ENCODE measurements around the gene DNM3.

DNA sequence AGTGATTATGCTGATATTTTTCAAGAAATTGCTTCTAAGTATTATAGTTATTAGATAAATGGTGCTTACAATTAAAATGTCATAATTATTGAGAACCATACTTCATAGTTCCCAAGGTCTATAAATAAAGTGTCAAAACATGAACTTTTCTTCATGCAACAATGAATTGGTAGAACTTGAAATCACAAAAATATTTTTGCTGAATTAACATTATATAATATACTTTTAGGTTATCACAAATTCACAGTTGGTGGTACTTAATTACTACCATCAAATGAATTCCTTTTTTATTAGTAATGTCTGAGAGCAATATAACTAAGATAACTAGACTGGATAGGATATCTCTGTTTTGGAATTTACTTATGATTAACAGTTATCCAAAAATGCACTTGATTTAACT lies 4.7 kb downstream of the DNM3 start:
- TF ChIP-seq, protein P1, sequence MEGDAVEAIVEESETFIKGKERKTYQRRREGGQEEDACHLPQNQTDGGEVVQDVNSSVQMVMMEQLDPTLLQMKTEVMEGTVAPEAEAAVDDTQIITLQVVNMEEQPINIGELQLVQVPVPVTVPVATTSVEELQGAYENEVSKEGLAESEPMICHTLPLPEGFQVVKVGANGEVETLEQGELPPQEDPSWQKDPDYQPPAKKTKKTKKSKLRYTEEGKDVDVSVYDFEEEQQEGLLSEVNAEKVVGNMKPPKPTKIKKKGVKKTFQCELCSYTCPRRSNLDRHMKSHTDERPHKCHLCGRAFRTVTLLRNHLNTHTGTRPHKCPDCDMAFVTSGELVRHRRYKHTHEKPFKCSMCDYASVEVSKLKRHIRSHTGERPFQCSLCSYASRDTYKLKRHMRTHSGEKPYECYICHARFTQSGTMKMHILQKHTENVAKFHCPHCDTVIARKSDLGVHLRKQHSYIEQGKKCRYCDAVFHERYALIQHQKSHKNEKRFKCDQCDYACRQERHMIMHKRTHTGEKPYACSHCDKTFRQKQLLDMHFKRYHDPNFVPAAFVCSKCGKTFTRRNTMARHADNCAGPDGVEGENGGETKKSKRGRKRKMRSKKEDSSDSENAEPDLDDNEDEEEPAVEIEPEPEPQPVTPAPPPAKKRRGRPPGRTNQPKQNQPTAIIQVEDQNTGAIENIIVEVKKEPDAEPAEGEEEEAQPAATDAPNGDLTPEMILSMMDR (IDR thresholded peaks at IDR 0.05; ENCODE audit: extremely low read depth in 1 of 2, insufficient read depth in 1 of 2, low read depth in 1 of 2, low read length in 2 of 2): no peak
- no peak for TF ChIP-seq POLR2AphosphoS5 (IDR thresholded peaks at IDR 0.05; ENCODE audit: insufficient read depth, low read depth, low read length)
- no peak for TF ChIP-seq POLR2A (IDR thresholded peaks at IDR 0.05; ENCODE audit: low read depth, low read length)
- no peak for TF ChIP-seq EZH2 (IDR thresholded peaks at IDR 0.05; ENCODE audit: borderline replicate concordance, low read depth, low read length, severe bottlenecking)
